GM21619 (cell line): ENCODE data around the gene TRIB2.

ENCODE experiments used
- ATAC-seq: cut with Tn5 transposase; IDR thresholded peaks from one replicate; pipeline ENCODE4 v1.9.1; 2021; ENCODE audit not compliant: unreplicated experiment

Gene TRIB2

DNA sequence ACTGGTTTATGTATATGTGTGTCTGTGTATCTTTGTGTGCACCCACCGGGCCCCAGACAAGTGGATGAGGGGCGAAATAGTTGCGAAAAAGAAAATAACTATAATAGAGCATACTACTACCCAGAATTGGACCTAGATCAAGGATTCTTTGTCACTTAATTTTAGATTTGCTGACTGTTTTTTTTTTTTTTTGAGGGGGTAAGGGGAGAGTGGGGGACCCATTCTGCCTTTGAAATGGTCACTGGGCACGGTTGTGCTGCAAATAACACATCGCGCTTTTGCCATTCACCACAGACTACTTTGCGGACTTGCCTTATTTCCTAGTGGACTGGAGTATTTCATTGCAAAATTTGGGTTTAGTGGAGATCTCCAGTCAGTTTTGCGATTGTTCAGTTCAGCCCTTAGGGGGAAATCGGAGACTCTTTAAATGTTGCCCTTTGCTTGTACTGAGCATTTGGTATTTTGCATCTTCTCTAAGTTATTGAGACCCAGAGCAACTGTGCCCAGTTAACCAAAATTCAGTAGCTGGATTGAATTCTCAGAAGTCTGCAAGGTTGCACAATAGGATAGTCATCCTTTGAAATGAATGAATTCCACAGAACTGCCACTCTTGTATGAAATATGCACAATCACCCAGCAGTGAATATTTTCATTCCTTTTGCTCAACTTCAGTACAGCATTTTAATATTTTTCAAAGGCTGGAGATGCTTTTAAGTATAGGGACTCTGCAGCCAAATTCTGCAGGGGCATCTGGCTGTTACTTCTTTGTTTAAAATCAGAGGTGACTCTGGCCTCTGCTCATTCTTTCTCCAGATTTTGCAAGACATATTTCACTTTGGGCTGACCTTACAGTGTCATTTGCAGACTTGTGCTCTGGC, 2.9 kb downstream of the TRIB2 start:
- no peak for ATAC-seq

DNA sequence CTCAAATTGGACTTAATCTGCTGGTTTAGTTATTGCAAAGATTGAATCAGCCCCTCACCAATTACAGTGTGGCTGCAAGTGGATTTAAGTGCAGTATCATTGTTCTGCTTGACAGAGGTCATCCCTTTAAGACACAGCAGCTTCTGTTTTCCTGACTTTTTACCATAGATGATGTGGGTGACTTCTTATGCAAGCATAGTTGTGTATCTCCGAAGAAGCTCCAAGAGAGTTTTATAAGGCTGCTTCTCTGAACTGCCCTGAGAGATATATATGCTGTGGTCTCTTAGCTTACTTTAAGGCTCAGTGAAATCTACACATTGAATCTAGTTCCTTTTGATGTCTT, 3.5 kb downstream of the TRIB2 start:
- no peak for ATAC-seq

DNA sequence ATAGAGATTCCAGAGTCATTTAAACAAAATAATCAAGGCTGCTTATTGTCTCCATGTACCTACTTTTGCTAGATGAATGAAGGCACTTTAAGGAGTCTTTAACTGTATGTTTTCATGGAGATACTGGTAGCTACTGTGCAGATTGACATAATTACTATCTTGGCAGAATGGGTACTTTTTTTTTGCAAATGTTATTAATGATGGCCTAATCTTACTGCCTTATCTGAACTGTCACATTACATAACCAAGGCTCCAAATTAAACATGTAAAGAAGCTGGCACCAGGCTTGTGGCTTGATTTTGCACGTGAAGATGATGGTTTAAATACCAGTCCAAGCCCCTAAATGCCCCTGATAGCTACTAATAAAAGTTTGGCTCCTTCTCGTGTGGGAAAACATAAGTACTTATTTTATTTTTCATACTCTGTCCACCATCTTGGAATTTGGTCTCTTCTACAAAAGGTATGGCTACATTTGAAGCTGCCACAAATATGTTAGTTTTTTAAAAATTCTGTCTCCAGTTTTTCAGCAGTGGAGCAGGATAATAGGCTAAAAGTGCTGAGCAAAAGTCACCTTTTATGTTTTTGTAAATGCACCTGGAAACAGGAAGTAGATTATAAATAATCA, 4.1 kb downstream of the TRIB2 start:
- no peak for ATAC-seq

DNA sequence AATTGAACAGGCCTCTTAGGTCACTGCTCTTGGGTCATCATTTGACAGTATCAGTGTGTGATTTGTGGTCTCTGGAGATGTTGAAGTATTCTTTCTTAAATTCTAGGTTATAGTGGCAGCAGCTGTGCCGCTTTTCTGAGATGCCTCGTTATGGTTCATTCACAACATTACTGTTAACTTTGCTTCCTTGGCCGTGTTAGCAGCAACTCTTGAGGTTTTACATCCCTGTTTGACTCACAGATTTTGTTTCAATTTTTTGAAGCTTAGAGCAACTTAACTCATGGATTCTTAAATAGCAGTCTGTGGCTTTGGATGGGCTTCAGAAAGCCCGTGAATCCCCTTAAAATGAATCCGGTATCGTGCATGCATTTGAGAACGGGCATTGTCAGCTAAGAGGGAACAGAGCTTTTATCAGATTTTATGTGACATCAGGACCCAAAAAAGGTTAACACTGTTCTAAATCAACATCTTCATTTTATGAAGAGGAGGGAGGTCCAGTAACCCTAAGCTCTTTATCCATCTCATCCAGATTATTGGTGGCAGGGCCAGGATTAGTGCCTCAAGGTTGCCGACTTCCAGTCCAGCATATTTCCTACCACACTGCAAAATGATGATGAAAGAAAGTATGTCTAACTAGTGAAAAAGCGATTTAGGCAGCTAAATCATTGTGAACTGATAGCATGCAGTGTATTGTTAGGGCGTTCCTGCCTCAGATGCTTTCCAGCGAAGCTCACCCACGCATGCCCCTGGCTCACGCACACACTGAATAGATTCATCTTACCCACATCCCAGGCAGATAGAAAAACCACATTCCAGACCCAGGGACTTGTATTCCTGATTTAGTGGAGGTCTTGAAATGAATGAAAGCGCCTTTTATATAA, 5.1 kb downstream of the TRIB2 start:
- no peak for ATAC-seq

DNA sequence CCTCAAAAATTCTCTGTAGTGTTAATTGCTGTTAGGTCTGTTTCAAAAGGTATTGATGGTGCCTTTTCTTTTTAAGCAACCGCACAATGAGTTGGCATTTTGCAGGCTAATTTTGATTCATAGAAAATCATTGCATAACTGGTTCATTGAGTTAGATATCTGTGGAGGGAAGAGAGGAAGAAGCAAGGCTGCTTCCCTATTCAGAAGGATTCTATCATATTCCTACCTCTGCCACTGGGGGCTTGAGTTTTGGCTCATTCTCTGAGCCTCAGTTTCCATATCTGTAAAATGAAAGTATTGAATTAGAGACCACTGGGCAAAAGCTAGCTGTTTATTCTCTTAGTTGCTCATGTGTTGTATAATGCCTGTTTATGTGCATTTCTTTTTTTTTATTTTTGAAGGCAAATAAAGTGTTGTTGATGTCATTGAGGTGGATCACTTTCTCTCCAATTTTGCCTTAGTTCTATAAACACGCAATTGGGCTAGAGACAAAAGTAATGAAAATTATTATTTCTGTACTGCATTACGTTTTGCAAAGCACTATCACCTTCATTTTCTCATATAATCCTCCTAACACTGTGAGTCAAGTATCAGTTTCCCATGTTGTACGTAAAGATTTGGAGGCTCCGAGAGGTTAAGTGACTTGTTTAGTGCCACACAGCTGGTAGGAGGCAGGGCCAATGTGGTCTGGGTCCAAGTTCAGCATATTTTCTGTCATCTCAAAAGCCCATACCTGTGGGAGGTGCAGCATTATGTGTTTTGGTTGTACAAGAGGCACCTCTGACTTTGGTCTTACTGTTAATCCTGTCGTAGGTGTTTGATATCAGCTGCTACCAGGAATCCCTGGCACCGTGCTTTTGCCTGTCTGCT, 5.9 kb downstream of the TRIB2 start:
- ATAC-seq = no peak

DNA sequence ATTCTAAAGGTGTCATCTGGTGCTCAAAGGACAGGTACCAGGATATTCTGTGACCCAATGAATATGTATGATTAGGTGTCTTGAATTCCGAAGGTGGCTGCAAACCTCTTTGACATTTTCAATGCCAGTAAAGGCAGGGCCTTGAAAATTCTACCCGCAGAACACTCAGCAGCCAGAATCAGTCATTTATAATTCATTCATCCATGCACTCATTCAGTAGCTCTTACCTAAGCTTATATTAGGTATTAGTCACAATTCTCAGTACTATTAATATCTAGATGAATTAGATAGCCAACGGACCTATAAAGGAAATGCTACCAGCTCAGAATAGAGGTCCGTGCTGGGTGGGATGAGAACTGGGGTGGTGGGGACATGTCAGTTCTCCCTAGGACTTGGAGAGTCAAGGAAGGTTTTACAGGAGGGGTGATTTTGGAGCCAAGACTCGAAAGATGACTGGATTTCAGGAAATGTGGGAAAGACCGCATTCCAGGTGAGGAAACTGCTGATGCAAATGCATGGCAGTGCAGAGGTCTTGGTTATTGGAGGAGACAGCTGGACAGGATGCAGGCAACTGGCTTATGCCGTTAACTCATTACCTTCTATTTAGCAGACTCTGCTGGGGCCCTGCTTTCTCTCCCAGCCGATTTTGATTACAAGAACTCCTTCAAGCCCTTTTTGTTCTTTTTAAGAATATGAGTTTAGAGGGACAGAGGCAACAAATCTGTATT, 7.2 kb downstream of the TRIB2 start:
- ATAC-seq = no peak

DNA sequence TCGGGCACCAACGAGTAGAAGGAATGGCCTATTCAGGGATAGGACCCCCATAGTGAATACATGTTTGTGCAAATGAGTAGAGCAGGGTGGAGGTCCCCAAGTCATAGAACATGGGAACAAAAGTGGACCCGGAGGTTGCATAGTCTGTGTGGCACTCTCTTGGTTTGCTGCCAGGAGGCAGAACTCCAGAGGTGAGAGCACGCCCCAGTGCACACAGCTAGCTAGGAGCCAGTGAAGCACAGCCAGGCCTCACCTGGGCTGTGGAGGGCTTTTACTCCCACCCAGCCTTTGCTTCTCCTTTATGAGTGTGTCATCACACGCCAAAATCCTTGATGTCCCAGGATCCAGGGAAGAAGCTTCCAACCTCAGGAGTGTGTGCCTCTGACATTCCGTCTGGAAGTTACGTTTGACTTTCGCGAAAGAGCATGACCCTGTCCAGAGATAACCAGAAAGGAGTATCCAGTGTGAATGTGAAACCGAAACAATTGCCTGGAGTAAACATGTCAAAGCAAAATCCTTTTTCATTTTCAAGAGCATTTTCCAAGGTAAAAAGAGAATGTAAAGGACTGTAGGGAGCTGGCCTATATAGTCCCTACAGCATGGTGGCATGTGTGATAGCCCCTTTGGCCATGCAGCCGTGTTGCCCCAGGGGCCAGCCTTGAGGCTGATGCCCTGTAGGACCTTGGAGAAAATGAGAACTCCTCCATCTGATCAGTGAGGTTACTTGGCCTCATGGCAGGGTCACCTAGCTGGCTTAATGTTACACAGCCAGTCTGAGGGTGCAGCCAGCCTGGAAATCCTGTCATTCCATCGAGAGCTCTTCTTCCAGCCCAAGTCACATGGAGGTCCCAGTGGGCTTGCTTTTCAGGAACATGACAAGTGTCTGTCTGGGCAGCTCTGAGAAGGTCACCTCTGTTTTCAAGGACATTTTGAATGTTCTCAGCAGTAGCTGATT, 8.8 kb downstream of the TRIB2 start:
- no peak for ATAC-seq

DNA sequence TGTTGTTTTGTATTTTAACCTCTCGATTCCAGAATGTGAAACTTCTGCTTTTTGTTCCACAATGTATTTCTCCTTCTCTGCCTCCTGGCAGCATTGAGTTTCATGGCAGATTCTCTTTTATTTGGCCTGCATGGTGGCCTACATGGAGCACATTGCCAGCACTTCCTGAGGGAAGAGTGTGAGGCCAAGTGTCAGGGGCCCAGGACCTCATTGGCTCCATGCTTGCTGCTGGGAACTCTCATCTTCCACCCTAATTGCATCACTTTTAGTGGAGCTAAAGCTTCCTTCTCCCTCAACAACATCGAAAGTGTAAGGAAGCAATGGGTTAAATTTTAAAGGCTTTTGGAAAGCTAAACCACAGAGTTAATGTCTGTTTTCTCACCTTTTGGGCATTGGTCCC, 9.5 kb downstream of the TRIB2 start:
- ATAC-seq = no peak

DNA sequence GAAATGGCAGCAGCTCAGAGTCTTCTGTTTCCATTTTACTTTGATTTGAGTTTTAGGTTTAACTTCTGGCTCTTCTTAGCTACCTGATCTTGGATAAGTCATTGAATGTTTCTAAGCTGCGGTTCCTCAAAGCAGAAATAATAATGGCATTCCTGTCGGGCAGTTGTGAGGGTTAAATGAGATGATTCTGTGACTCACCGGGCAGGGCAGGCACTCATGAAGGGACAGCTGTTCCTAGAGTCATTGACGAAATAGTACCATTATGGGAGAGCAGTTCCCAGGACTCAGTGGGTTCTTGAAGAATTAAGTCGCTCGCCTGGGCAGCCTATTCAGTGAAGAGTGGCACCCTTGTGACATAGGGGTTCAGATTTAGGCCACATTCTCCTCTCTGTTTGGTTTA, 10.3 kb downstream of the TRIB2 start:
- no peak for ATAC-seq

DNA sequence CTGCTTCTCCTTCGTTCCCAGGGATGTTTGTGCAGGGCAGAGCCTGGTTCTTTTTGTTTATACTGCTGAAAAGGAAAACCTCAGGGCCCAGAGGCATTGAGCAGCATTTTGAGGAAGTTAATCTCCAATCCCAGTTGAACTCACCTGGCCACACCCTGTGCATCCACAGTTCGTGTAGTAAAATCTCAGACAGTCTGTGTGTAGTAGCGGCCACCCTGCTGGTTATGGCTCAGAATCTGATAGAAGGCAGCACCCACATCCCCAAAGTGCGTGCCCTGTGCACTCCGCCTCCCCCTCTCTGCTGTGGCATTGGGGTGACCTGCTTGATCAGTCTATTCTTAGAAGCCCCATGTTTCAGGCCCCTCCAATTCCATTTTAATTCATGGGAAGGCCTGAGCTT, 10.9 kb downstream of the TRIB2 start:
- ATAC-seq = no peak

DNA sequence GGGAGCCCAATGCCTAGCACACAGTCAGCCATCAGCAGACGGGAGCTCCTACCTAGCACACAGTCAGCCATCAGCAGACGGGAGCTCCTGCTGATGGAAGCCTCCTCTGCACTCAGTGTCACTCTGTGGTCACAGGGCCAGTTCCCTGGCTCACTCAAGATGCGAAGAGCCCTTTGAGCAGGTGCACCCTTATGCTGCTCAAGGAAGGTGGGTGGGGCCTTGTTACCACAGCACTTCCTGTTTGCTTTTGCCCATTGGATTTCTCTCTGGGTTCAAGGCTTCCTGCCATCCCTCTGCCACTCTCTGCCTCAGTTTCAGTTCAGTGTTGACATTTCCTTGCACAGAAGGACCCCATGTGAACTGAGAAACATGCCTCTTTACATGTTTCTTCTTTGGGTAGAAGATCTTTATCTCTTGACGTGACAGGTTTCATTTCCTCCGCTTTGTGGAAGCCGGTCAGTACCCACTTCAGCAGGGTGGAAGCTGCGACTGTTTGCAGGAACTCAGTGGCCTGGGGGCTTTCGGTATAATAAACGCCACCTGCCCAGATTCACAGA, 11.6 kb downstream of the TRIB2 start:
- ATAC-seq = peak; percentile 91

DNA sequence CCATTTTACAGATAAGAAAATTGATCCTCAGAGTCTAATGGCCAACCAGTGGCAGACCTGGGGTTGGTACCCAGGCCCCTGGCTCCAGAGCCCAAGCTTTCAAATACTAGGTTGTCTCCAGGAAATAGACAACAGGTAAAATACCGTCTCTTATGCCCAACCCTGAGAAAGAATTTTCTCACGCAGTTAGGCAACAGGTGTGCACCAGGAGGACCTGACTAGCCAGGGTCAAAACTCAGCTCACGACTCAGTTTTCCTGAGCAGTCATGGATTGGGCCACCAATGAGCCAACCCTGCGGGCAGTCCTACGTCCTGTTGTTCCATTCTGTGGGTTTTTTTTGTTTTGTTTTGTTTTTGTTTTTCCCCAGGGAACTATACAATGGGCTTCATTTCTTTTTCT, 13.5 kb downstream of the TRIB2 start:
- ATAC-seq = no peak

DNA sequence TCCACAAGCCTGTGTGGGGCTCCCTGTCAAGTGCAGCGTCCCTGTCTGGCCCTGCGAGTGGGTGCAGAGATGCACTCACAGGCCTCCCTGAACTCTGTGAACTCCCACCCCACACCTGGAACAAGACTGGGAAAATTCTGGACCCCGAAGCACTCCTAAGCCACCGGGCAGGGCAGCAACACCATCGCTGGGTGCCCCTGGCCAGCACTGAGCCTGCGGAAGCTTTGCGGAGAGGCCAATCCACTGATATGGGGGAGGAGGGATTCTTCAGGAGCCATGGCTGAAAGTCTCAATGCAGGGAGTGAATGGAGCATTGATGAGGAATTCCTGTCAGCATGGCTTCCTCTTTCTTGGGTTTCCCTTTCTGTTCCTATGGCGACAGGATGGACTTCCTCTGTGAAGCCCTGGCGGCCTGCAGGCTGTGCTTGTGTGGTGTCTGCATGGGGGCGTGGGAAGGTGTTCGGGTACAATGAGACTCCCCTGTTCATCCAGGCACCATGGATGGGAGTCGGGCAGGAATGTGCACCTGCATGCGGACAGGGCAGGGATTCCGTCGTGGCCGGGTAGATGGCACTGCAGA, 15.1 kb downstream of the TRIB2 start:
- ATAC-seq = no peak

DNA sequence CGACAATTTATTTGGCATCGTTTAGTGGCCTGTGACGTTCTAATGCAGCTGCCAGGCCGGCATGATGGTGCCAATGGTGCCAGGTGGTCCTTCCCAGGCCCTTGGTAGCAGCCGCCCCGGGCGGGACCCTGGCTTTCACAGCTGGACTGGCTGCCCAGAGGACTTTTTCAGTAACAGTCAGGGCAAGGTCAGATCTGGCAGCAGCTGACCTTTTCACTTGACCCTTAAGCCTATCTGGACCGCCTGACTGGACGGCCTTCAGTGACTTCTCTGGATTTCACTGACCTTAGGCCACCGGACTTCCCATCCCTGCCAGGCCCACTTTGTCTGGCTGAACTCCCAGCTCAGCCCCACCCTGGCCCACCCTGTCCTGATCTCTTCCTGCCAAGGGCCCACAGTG, 15.9 kb downstream of the TRIB2 start:
- ATAC-seq = no peak

DNA sequence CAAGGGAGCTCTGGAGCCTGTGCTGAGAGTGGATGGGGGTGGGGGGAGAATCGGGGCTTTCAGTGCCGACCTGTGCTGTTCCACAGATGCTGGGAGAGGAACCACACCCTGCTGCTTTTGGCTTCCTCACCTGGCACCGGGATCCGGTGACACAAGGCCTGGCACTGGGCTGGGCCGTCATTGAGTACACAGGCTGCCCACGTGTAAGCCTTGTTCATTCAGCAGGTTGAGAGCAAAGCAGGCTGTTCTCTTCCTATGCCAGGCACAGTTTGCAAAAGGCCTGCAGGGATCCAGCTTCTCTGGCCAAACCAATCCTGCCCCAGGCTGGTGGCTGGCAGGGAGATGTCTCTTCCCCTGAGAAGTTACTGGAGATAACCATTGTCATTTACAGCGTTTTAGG, 17.1 kb downstream of the TRIB2 start:
- no peak for ATAC-seq

DNA sequence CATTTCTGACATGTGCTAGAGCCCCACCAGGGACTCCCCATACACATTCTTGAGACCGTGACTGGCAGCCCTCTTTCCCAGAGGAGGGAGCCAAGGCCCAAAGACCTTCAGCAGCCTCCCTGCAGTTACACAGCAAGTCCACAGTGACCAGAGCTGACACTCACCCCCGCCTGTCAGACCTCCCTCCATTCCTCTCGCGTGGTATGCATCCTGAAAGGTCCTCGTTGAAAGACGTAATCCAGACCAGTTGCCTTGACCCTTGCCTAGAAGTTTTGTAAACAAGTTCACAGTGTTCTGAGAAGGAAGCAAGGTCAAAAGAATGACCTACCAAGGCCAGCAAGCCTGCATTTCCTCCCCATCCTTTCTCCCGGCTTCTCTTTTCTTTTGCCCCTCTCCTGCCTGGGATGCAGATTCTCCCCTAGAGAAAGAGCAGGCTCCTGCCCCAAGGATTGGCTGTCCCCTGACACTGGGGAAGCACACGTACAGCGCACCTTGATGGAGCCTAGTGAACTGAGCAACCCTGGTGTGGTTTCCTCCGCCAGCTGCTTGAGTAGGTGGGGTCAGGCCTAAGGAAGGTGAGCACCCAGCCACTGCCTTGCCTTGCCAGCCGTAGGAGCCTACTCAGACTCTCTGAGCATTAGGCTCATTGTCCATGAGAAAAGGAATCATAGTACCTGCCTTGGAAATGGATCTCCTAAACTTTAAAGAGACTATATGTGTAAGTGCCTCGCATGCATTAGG, 18.3 kb downstream of the TRIB2 start:
- ATAC-seq = no peak

DNA sequence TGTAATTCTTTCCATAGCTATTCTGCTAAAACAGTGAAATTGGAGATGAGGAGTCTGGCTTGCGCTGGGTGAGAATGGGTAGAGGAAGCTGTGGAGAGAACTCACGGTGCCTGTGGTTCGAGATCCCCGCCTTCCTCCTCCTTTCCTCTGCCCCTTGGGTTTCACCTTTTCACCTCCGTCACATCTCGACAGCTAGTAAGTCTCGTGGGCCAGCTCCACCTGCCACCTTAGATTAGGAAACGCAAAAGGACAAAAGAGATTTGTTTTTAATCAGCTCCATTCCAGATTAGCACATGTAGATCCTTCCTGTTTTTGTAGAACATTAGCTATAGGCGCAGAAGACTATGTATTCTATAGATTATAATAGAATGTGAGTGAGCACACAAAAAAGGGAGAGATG, 20.6 kb downstream of the TRIB2 start:
- no peak for ATAC-seq
